Loucy (cell line): ENCODE data around the gene FOSB.

Experiments
- H2AFZ ChIP-seq: fragments of 200-600 bp; sonication (generic); 2 replicates; pipeline ENCODE4 v1.6.0; 2016; ENCODE audit warnings: antibody characterized with exemption, mild to moderate bottlenecking, low read length, moderate library complexity
- H3F3A ChIP-seq: fragments of 200-600 bp; 2 replicates; pipeline ENCODE4 v1.6.0; 2016; ENCODE audit warnings: antibody characterized with exemption, low read depth, mild to moderate bottlenecking
- H3K27me3 ChIP-seq: fragments of 200-600 bp; sonication (generic); 2 replicates; pipeline ENCODE4 v1.6.1; 2014; ENCODE audit warnings: low read length, mild to moderate bottlenecking; ENCODE audit not compliant: insufficient read depth, poor library complexity, severe bottlenecking
- H3K36me3 ChIP-seq: fragments of 200-600 bp; sonication (generic); 2 replicates; pipeline ENCODE4 v1.6.1; 2016; ENCODE audit warnings: low read length; ENCODE audit not compliant: insufficient read depth
- H3K4me1 ChIP-seq: fragments of 200-600 bp; sonication (generic); 2 replicates; pipeline ENCODE4 v1.5.1; 2014; ENCODE audit warnings: low read length, mild to moderate bottlenecking; ENCODE audit not compliant: insufficient read depth, poor library complexity, severe bottlenecking
- H3K4me2 ChIP-seq: fragments of 200-600 bp; sonication (generic); 2 replicates; pipeline ENCODE4 v1.6.0; 2014; ENCODE audit warnings: antibody characterized with exemption, low read length, low read depth, mild to moderate bottlenecking; ENCODE audit not compliant: poor library complexity, severe bottlenecking
- H3K4me3 ChIP-seq: fragments of 200-600 bp; sonication (generic); 2 replicates; pipeline ENCODE4 v1.5.1; 2014; ENCODE audit warnings: low read length, mild to moderate bottlenecking, mixed read lengths; ENCODE audit not compliant: poor library complexity, severe bottlenecking
- H3K79me2 ChIP-seq: fragments of 200-600 bp; sonication (generic); 2 replicates; pipeline ENCODE4 v1.6.1; 2014; ENCODE audit warnings: low read length; ENCODE audit not compliant: insufficient read depth
- H3K9ac ChIP-seq: fragments of 200-600 bp; sonication (generic); 2 replicates; pipeline ENCODE4 v1.6.0; 2014; ENCODE audit warnings: mild to moderate bottlenecking, low read depth, low read length, moderate library complexity; ENCODE audit not compliant: poor library complexity, severe bottlenecking
- H3K9me2 ChIP-seq: fragments of 200-600 bp; sonication (generic); replicated peaks from 2 replicates; pipeline ENCODE4 v1.6.1; 2016; ENCODE audit warnings: low read depth, low read length, mixed read lengths
- H3K9me3 ChIP-seq: fragments of 200-600 bp; sonication (generic); 2 replicates; pipeline ENCODE4 v1.6.1; 2014; ENCODE audit warnings: mild to moderate bottlenecking, antibody characterized with exemption, low read length, low read depth; ENCODE audit not compliant: insufficient read depth
- H4K20me1 ChIP-seq: fragments of 200-600 bp; sonication (generic); 2 replicates; pipeline ENCODE4 v1.6.0; 2014; ENCODE audit warnings: antibody characterized with exemption, low read length, mild to moderate bottlenecking; ENCODE audit not compliant: insufficient read depth, poor library complexity, severe bottlenecking
- CTCF ChIP-seq: fragments of 200-600 bp; sonication (generic); conservative IDR thresholded peaks from 2 replicates; pipeline ENCODE4 v1.5.1; 2014; ENCODE audit warnings: mild to moderate bottlenecking, antibody characterized with exemption, low read length
- EZH2phosphoT487 ChIP-seq: fragments of 200-600 bp; IDR thresholded peaks from 2 replicates; pipeline ENCODE4 v1.6.1; 2018; ENCODE audit warnings: antibody characterized with exemption, mild to moderate bottlenecking, moderate library complexity, borderline replicate concordance

The FOSB gene

GRCh38 chr19:45445139-45445538, 22.7 kb upstream of the FOSB start:
- no peak for TF ChIP-seq CTCF
- no peak for TF ChIP-seq EZH2phosphoT487
- no peaks in the 10 kb centered on the region for H3K9me2 ChIP-seq
- H3K27me3 ChIP-seq = no peaks in the 10 kb centered on the region
- H2AFZ ChIP-seq = no peak overlapping the region
- H3K9me3 ChIP-seq = no peaks in the 10 kb centered on the region
- H3K4me1 ChIP-seq = peaks cover 16% of the 10 kb centered on the region
- no peaks in the 10 kb centered on the region for H3F3A ChIP-seq
- H3K36me3 ChIP-seq = no peaks in the 10 kb centered on the region
- no peak overlapping the region for H3K4me2 ChIP-seq
- no peaks in the 10 kb centered on the region for H3K79me2 ChIP-seq
- H4K20me1 ChIP-seq = no peaks in the 10 kb centered on the region
- no peak overlapping the region for H3K9ac ChIP-seq
- no peak overlapping the region for H3K4me3 ChIP-seq

- Histone ChIP-seq H3K4me3 (no peak overlapping the region), H3K9me2 (no peaks in the 10 kb centered on the region), H3K4me1 (peaks cover 20% of the 10 kb centered on the region), H3K4me2 (no peak overlapping the region), H3K36me3 (no peaks in the 10 kb centered on the region), H3K79me2 (no peaks in the 10 kb centered on the region), H3K27me3 (no peaks in the 10 kb centered on the region), H2AFZ (no peak overlapping the region), H4K20me1 (no peaks in the 10 kb centered on the region), H3K9ac (no peak overlapping the region), H3F3A (no peaks in the 10 kb centered on the region), H3K9me3 (no peaks in the 10 kb centered on the region)
- peak; percentile 57 for TF ChIP-seq CTCF
- TF ChIP-seq EZH2phosphoT487 = no peak
Measured at GRCh38 chr19:45446295-45446694, 21.5 kb upstream of the FOSB start.

- TF ChIP-seq CTCF = no peak
- no peak for TF ChIP-seq EZH2phosphoT487
- no peaks in the 10 kb centered on the region for H3F3A ChIP-seq
- H4K20me1 ChIP-seq = no peaks in the 10 kb centered on the region
- no peak overlapping the region for H3K4me3 ChIP-seq
- H3K27me3 ChIP-seq = no peaks in the 10 kb centered on the region
- H3K9me2 ChIP-seq = no peaks in the 10 kb centered on the region
- no peak overlapping the region for H2AFZ ChIP-seq
- no peak overlapping the region for H3K9ac ChIP-seq
- H3K4me2 ChIP-seq = no peak overlapping the region
- H3K79me2 ChIP-seq = no peaks in the 10 kb centered on the region
- no peaks in the 10 kb centered on the region for H3K9me3 ChIP-seq
- H3K4me1 ChIP-seq = peaks cover 24% of the 10 kb centered on the region
- H3K36me3 ChIP-seq = no peaks in the 10 kb centered on the region
Measured at GRCh38 chr19:45446944-45447343, 20.9 kb upstream of the FOSB start.
